GM11168 (cell line): Measurements from ENCODE around the gene SAGE1.
"Not testable (repeated sequence)": the region's sequence is repeated elsewhere in the genome, so short reads cannot be mapped to it uniquely, and the experiment has no call there.

Experiments used
- in situ Hi-C: fragments of 300-500 bp; cut with MboI; formaldehyde crosslinking; loops from one replicate; pipeline ENCODE4 v1.12.0; 2022; ENCODE audit warnings: low sequenced_read_pairs; ENCODE audit not compliant: unreplicated experiment

Gene SAGE1, protein sequence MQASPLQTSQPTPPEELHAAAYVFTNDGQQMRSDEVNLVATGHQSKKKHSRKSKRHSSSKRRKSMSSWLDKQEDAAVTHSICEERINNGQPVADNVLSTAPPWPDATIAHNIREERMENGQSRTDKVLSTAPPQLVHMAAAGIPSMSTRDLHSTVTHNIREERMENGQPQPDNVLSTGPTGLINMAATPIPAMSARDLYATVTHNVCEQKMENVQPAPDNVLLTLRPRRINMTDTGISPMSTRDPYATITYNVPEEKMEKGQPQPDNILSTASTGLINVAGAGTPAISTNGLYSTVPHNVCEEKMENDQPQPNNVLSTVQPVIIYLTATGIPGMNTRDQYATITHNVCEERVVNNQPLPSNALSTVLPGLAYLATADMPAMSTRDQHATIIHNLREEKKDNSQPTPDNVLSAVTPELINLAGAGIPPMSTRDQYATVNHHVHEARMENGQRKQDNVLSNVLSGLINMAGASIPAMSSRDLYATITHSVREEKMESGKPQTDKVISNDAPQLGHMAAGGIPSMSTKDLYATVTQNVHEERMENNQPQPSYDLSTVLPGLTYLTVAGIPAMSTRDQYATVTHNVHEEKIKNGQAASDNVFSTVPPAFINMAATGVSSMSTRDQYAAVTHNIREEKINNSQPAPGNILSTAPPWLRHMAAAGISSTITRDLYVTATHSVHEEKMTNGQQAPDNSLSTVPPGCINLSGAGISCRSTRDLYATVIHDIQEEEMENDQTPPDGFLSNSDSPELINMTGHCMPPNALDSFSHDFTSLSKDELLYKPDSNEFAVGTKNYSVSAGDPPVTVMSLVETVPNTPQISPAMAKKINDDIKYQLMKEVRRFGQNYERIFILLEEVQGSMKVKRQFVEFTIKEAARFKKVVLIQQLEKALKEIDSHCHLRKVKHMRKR

DNA sequence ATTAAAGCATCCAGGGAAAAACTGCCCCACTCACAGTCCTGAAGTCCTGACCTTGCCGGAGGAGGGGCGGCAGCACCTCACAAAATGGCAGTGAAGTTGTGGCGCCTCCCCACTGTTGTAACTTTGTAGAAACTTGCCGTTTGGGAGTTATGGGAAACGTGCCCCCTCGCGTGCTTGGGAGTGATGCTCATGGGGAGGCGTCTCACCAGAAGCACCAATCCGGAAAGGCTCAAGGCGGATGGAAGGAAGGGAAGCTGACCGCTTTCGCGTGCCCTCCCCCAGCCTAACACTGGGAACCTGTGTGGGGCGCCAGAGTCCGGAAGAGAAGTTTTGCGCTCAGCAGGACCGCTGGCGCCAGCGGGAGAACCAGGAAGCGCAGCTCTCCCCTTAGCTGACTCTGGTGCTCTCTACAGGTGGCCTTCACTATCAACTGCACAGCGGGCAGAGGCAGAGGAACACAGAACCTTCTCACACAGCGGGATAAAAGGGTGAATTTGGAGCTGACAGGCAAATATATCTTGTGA is at the start of gene SAGE1, which contains the start of gene CT45A10:
Gene SAGE1, plus strand, starts transcription at position 423 of the 524 bp plus-strand sequence. CDS start 2,527 bp downstream, outside the sequence.
Gene CT45A10, minus strand, starts transcription at position 151 of the 524 bp plus-strand sequence. CDS start 8,100 bp downstream, outside the sequence.
- in situ Hi-C loops: no loop called here

DNA sequence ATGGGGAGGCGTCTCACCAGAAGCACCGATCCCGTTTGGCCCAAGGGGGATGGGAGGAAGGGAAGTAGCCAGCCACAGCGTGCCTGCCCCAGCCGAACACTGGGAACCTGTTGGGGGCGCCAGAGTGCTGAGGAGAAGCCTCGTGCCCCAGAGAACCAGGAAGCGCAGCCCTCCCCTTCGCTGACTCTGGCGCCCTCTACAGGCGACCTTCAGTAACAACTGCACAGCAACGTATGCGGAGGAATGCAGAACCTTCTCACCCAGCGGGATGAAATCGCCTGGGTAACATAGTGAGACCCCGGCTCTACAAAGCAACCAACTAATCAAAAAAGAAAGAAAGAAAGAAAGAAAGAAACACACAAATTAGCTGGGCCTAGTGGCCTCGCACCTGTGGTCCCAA is 39.1 kb upstream of the SAGE1 start, which contains the start of gene CT45A8:
Gene CT45A8, minus strand, starts transcription at position 101 of the 400 bp plus-strand sequence. CDS start 3,755 bp downstream, outside the sequence.
- in situ Hi-C loops: not testable (repeated sequence)

DNA sequence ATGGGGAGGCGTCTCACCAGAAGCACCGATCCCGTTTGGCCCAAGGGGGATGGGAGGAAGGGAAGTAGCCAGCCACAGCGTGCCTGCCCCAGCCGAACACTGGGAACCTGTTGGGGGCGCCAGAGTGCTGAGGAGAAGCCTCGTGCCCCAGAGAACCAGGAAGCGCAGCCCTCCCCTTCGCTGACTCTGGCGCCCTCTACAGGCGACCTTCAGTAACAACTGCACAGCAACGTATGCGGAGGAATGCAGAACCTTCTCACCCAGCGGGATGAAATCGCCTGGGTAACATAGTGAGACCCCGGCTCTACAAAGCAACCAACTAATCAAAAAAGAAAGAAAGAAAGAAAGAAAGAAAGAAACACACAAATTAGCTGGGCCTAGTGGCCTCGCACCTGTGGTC is 21.8 kb upstream of the SAGE1 start, which contains the start of gene CT45A9:
Gene CT45A9, minus strand, starts transcription at position 101 of the 400 bp plus-strand sequence. CDS start 3,751 bp downstream, outside the sequence.
- in situ Hi-C loops: not testable (repeated sequence)

DNA sequence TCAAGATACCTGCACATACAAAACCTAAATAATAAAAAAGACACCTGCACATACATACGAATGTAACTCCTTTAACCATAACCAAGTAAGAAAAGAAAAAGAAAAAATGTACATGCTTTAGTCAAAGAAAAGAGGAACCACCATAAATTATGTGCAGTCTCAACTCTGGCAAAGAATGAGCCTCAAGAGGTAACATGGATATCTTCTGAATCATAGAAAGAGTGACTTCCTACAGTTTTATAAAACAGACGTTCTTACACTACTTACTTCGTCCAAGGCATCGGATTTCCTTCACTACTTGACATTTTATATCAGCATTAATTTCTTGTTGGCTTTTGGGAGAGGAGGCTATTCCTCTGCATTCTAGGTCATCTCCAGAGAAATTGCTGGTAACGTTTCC is 10.8 kb upstream of the SAGE1 start:
- in situ Hi-C loops: not testable (repeated sequence)

DNA sequence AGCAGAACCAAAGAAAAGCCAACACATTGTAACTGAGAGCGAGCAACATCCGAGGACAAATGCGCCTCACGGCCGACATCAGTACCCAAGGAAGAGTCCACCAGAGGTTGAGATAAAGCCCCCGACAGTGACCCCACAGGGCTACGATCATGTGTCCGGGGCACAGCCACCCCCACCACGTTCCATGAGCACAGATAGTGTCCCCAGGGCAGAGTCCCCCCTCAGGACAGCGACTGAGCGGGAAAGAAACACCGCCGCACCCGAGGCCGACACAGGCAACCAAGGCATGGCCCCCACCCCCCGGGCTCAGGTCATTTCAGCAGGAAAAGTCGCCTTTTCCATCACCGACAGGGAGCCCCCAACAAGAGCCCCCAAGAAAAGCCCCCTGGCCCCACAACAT is 5.3 kb upstream of the SAGE1 start:
- in situ Hi-C loops: not testable (repeated sequence)

DNA sequence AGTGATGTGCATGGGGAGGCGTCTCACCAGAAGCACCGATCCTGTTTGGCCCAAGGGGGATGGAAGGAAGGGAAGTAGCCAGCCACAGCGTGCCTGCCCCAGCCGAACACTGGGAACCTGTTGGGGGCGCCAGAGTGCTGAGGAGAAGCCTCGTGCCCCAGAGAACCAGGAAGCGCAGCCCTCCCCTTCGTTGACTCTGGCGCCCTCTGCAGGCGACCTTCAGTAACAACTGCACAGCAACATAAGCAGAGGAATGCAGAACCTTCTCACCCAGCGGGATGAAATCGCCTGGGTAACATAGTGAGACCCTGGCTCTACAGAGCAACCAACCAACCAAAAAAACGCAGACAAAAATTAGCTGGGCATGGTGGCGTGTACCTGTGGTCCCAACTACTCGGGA is 4.5 kb upstream of the SAGE1 start:
- in situ Hi-C loops: not testable (repeated sequence)

DNA sequence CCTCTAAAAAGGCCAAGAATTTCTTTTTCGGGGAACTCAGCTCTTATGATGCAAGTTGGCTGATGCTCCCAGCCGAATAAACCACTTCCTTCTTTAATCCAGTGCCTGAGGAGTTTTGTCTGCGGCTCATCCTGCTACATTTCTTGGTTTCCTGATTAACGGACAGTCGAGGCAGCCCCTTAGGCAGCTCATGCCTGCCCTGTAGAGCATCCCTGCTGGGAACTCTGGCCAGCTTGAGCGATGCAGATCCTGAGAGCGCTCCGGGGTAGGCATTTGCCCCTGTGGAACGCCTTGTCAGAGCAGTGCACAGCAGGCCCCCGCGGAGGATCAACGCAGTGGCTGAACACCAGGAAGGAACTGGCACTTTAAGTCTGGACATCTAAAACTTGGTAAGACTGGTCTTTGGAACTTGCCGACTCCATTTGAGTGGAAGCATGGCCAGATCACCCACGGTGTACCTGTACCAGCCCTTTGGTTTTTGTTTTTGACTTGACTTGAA is 3.4 kb upstream of the SAGE1 start:
- in situ Hi-C loops: no loop called here

DNA sequence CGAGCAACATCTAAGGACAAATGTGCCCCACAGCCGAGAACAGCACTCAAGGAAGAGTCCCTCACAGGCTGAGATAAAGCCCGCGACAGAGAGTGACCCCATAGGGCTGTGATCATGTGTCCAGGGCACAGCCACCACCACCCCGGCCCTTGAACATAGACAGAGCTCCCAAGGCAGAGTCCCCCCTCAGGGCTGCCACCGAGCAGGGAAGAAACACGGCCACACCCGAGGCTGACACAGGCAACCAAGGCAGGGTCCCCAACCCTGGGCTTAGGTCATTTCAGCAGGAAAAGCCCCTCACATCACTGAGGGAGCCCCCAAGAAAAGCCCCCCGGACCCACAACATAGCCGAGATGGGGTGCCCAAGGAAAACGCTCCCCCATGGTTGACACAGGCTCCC is 735 bp upstream of the SAGE1 start:
- in situ Hi-C loops: no loop called here

DNA sequence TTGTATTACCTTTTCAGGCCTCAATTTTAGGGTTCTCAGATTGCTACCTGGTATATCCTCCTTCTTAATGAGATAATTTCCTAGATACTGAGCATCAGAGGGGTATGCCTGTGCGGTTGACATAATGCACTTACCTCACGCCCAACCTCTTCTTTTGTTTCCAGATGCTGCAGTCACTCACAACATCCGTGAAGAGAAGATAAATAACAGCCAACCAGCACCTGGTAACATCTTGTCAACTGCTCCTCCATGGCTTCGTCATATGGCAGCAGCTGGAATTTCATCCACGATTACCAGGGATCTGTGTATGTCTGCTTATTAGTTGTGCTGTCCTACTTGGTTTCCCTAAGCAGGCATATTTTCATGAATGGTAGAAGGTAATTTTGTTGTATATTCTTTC is 16.7 kb downstream of the SAGE1 start:
- in situ Hi-C loops: no loop called here

DNA sequence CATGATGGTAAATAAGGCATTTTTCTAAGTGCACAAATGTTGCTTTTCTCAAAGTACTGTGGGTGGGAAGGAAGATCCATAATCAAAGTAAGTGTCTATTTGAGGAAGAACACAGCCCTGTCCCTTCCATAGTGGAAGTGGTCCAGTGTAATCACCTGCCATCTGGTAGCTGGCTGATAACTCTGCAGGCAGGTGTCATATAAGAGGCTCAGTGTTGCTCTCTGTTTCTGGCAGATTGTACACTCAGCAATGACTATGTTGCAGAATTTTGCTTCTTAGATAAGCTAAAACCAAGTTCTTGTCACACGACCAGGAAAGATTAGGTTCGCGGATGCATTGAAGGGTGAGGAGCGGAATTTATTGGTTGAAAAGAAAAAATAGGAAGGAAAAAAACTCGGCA is 20.9 kb downstream of the SAGE1 start:
- in situ Hi-C loops: no loop called here

DNA sequence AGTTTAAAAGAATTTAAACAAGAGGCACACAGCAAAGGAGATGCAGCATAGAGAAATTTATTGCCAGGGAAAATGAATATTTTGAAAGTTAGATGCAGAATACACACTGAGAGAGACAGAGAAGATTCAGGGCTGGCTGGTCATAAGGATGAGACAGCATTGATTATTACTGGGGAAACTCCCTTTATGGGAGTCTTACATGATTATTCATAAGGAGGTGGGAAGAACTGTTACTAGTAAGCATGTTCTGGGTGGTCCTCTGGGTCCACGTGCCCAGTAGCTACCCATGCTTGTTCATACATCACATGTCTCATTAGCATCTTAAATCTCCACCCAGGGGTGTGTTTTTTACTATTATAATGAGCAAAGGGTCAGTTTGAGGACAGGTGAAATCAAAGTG is 27.0 kb downstream of the SAGE1 start:
- in situ Hi-C loops: not testable (repeated sequence)

DNA sequence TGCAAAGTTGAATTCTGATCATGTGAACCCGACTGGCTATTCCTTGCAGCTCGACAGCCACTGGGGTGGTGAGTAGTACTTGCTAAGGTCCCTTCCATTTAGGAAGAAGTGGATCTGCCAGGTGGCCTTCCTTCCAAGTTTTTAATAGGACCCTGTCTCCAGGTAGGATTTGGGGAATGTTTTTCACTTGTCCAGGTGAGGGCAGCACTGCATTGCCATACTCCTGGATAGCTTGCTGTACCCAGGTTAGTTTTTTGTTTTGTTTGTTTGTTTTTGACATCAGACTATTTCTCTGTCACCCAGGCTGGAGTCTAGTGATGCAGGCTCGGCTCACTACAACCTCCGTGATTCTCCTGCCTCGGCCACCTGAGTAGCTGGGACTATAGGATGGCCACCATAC is 29.8 kb downstream of the SAGE1 start:
- in situ Hi-C loops: no loop called here

DNA sequence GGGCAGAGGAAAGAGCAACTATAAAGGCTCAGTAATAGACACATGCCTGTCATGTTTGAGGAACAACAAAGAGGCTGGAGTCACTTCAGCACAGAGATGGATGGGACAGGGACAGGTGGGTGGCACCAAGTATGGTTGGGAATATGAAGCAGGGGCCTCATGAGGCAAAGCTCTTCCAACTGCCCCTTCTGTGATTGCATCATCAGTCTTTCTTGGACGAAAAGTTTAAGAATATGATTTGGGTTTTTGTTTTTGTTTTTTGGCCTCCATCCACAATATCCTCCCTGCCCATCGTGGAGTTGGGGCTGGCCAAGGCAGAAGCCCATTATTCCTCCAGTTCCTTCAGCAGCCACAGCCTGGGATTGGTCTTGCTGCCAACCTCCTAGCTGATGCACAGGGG is 34.4 kb downstream of the SAGE1 start:
- in situ Hi-C loops: no loop called here

DNA sequence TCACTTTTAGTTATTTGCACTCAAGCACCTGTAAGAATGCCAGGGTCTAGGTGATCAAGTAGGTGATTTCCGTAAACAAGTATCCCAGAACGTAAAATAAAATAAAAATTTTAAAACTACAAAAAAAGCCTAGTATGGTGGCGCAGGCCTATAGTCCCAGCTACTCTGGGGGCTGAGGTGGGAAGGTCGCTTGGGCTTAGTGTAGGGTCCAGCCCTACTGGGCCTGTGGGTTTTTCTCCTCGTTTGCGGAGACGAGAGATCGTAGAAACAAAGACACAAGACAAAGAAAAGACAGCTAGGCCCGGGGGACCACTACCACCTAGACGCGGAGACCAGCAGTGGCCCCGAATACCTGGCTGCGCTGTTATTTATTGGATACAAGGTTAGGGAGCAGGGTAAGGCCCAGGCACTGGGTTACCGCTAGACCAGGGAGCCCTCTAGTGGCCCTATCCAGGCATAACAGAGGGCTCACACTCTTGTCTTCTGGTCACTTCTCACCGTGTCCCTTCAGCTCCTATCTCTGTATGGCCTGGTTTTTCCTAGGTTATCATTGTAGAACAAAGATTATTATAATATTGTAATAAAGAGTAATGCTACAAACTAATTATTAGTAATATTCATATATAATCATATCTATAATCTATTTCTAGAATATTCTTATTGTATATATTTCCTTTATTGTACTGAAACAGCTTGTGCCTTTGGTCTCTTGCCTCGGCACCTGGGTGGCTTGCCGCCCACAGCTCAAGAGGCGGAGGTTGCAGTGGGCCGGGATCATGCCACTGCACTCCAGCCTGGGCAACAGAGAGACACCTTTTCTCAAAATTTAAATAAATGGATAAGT is 38.4 kb downstream of the SAGE1 start:
- in situ Hi-C loops: no loop called here

DNA sequence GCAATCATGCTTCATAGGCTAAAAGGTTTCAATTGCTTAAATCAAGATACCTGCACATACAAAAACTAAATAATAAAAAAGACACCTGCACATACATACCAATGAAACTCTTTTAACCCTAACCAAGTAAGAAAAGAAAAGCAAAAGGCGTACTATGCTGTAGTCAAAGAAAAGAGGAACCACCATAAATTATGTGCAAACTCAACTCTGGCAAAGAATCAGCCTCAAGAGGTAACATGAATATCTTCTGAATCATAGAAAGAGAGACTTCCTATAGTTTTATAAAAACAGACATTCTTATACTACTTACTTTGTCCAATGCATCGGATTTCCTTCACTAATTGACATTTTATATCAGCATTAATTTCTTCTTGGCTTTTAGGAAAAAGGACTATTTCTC is 51.0 kb downstream of the SAGE1 start:
- in situ Hi-C loops: no loop called here

DNA sequence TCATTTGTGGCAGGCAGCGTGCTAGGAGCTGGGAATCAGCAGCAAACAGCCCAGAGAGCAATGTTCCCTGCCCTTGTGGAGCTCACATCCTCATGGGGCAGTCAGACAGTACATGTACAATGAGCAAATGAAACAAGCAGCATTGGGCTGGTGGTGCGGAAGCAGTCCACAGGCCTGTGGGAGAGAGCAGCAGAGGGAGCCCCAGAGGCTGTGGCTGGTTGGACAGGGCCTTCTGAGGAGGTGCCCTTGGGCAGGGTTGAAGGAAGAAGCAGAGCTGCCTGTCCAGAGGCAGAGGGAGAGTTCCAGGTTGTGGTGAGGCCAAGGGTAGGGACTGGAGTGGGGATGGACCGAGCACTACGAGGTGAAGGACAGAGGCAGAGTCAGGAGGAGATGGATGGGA is 57.8 kb downstream of the SAGE1 start:
- in situ Hi-C loops: no loop called here
